A673 (cell line): ENCODE data around the gene PIK3IP1.

Experiments
- CTCF ChIP-seq: fragments of 300-800, 200-600 bp; sonication (generic); conservative IDR thresholded peaks from 2 replicates; pipeline ENCODE4 v1.5.1; 2017; ENCODE audit warnings: low read depth, mild to moderate bottlenecking, antibody characterized with exemption, low read length, moderate library complexity, mixed read lengths
- EZH2 ChIP-seq: fragments of 200-600 bp; sonication (generic); IDR thresholded peaks from 2 replicates; pipeline ENCODE4 v1.6.1; 2017; ENCODE audit warnings: borderline replicate concordance, low read depth, mild to moderate bottlenecking, mixed read lengths, antibody characterized with exemption, low read length; ENCODE audit not compliant: poor library complexity, severe bottlenecking

GRCh38 chr22:31329453-31330215 is 37.3 kb upstream of the PIK3IP1 start:
- TF ChIP-seq EZH2 (no peak), CTCF (no peak)
